Chondrocyte (in vitro differentiated cells): ENCODE measurements around the gene NLRP1. TPM values are rescaled to one million over a fixed set of nuclear protein-coding genes. Genes with fewer than 3 reads are reported as not detected.
A peak's percentile ranks its signal among the peaks of the same experiment; 100 is the strongest.

Source experiments
- DNase-seq: peaks from one replicate; pipeline ENCODE4 v3.0.0; 2021; ENCODE audit warnings: mixed read lengths, low spot score
- H3K27ac Mint-ChIP-seq: one replicate; pipeline ENCODE4 v1.8.0; 2021; ENCODE audit warnings: mild to moderate bottlenecking, moderate library complexity, mixed read lengths; ENCODE audit not compliant: unreplicated experiment
- H3K27me3 Mint-ChIP-seq: 2 replicates; pipeline ENCODE4 v1.8.0; 2021; ENCODE audit warnings: low read depth, mixed read lengths
- H3K36me3 Mint-ChIP-seq: 2 replicates; pipeline ENCODE4 v1.8.0; 2021; ENCODE audit warnings: low read depth, mixed read lengths
- H3K4me1 Mint-ChIP-seq: 2 replicates; pipeline ENCODE4 v1.8.0; 2021; ENCODE audit warnings: low read depth, mild to moderate bottlenecking, mixed read lengths
- H3K4me3 Mint-ChIP-seq: one replicate; pipeline ENCODE4 v1.8.0; 2021; ENCODE audit warnings: mild to moderate bottlenecking, moderate library complexity, mixed read lengths; ENCODE audit not compliant: unreplicated experiment
- H3K9me3 Mint-ChIP-seq: 2 replicates; pipeline ENCODE4 v1.8.0; 2021; ENCODE audit warnings: low read depth, mixed read lengths
- CTCF ChIP-seq: fragments of 200-600 bp; sonication (generic); IDR thresholded peaks from 2 replicates; pipeline ENCODE4 v1.5.0; 2021; ENCODE audit warnings: antibody characterized with exemption, mild to moderate bottlenecking, moderate library complexity
- total RNA-seq: library from RNA; stranded (reverse); gene quantifications from 3 replicates; pipeline ENCODE4 v1.2.1, GENCODE V29; 2021

Gene NLRP1
- total RNA-seq, 1 donor from 2014 or later = 24.8 TPM

GRCh38 chr17:5553479-5553878 lies 30.8 kb downstream of the NLRP1 start:
- H3K4me3 Mint-ChIP-seq = no peak overlapping the region
- no peak overlapping the region for H3K27ac Mint-ChIP-seq
- no peak for DNase-seq
- TF ChIP-seq CTCF = no peak
- peaks cover 10% of the 10 kb centered on the region for H3K36me3 Mint-ChIP-seq
- H3K4me1 Mint-ChIP-seq = peaks cover 13% of the 10 kb centered on the region
- H3K9me3 Mint-ChIP-seq = peaks cover 3% of the 10 kb centered on the region
- no peaks in the 10 kb centered on the region for H3K27me3 Mint-ChIP-seq

GRCh38 chr17:5552841-5553240 lies 31.5 kb downstream of the NLRP1 start:
- H3K27ac Mint-ChIP-seq = no peak overlapping the region

GRCh38 chr17:5545051-5545987 lies 39.0 kb downstream of the NLRP1 start:
- no peak for TF ChIP-seq CTCF
- H3K27me3 Mint-ChIP-seq = no peaks in the 10 kb centered on the region
- H3K27ac Mint-ChIP-seq = no peak overlapping the region
- peaks cover 7% of the 10 kb centered on the region for H3K36me3 Mint-ChIP-seq
- peak; percentile 40 for DNase-seq
- no peak overlapping the region for H3K4me3 Mint-ChIP-seq
- H3K4me1 Mint-ChIP-seq = no peaks in the 10 kb centered on the region
- peaks cover 4% of the 10 kb centered on the region for H3K9me3 Mint-ChIP-seq

More at GRCh38 chr17:5552841-5553240, 31.5 kb downstream of the NLRP1 start:
- peaks cover 12% of the 10 kb centered on the region for H3K4me1 Mint-ChIP-seq
- H3K36me3 Mint-ChIP-seq = peaks cover 13% of the 10 kb centered on the region
- no peak for DNase-seq
- TF ChIP-seq CTCF = no peak
- H3K9me3 Mint-ChIP-seq = peaks cover 7% of the 10 kb centered on the region
- no peaks in the 10 kb centered on the region for H3K27me3 Mint-ChIP-seq
- no peak overlapping the region for H3K4me3 Mint-ChIP-seq

- Mint-ChIP-seq H3K27ac (no peak overlapping the region), H3K9me3 (peaks cover 4% of the 10 kb centered on the region), H3K27me3 (no peaks in the 10 kb centered on the region), H3K36me3 (peaks cover 7% of the 10 kb centered on the region), H3K4me3 (no peak overlapping the region), H3K4me1 (no peaks in the 10 kb centered on the region)
- DNase-seq = peak; percentile 44
- TF ChIP-seq CTCF = no peak
These were observed 40.2 kb downstream of the NLRP1 start for GRCh38 chr17:5544115-5544514.

- H3K36me3 Mint-ChIP-seq = peaks cover 2% of the 10 kb centered on the region
- no peaks in the 10 kb centered on the region for H3K27me3 Mint-ChIP-seq
- no peaks in the 10 kb centered on the region for H3K9me3 Mint-ChIP-seq
- TF ChIP-seq CTCF = no peak
- DNase-seq = peak; percentile 66
- H3K4me1 Mint-ChIP-seq = no peaks in the 10 kb centered on the region
- no peak overlapping the region for H3K4me3 Mint-ChIP-seq
- no peak overlapping the region for H3K27ac Mint-ChIP-seq
These were observed 42.6 kb downstream of the NLRP1 start for GRCh38 chr17:5541610-5542202.
